ENCODE results near the gene TMEM89. TPM values are rescaled to one million over a fixed set of nuclear protein-coding genes. Genes with fewer than 3 reads are reported as not detected.

TMEM89 gene
- total and polyA plus RNA-seq, 2 of the 13 experiments (the other 11 are each of a cell fraction or from before 2014, with no cell fraction given): 0.31 to 0.59 TPM

- TF ChIP-seq ZBTB40 (IDR thresholded peaks at IDR 0.05): no peak
- TF ChIP-seq ZBTB40 (CRISPR knock-in tag; IDR thresholded peaks at IDR 0.05): peak; percentile 99
- peak; percentile 100 for TF ChIP-seq ZFP1 (CRISPR knock-in tag; IDR thresholded peaks at IDR 0.05)
- TF ChIP-seq FOXP1 (IDR thresholded peaks at IDR 0.05): no peak
- TF ChIP-seq FOXP1 (CRISPR knock-in tag; IDR thresholded peaks at IDR 0.05): peak; percentile 87
- TF ChIP-seq NAIF1 (CRISPR knock-in tag; IDR thresholded peaks at IDR 0.05; ENCODE audit: borderline replicate concordance): peak; percentile 98
- TF ChIP-seq ZNF446 (CRISPR knock-in tag; IDR thresholded peaks at IDR 0.05): peak; percentile 100
- TF ChIP-seq CREB3 (CRISPR knock-in tag; IDR thresholded peaks at IDR 0.05): peak; percentile 100
- peak; percentile 78 for TF ChIP-seq CEBPG (CRISPR knock-in tag; IDR thresholded peaks at IDR 0.05)
- TF ChIP-seq FOXK2 (IDR thresholded peaks at IDR 0.05): no peak
- no peak for TF ChIP-seq USF2 (IDR thresholded peaks at IDR 0.05; ENCODE audit: low read depth, low read length)
- peak; percentile 73; the same call in 1 of the 2 replicates for TF ChIP-seq USF2 (CRISPR knock-in tag; IDR thresholded peaks at IDR 0.05; ENCODE audit: borderline replicate concordance)
- TF ChIP-seq KDM1A (CRISPR knock-in tag; IDR thresholded peaks at IDR 0.05): peak; percentile 96
- TF ChIP-seq ZNF292 (CRISPR knock-in tag; IDR thresholded peaks at IDR 0.05; ENCODE audit: borderline replicate concordance, low read depth): peak; percentile 94
- no peak for TF ChIP-seq PTBP1 (IDR thresholded peaks at IDR 0.05; ENCODE audit: low read depth, low read length, poor library complexity, severe bottlenecking)
- peak; percentile 99 for TF ChIP-seq HOMEZ (CRISPR knock-in tag; IDR thresholded peaks at IDR 0.05; ENCODE audit: low read depth)
- TF ChIP-seq CCAR2 (optimal IDR thresholded peaks at IDR 0.05; ENCODE audit: low read depth, low read length): no peak
- peak; percentile 98 for TF ChIP-seq ZFAT (CRISPR knock-in tag; conservative IDR thresholded peaks at IDR 0.05)
These were observed 40.1 kb upstream of the TMEM89 start (continued) for GRCh38 chr3:48661501-48662144.
